Lung (tissue), 12 donors: ENCODE results near the gene FMN1. TPM values are rescaled to one million over a fixed set of nuclear protein-coding genes. Genes with fewer than 3 reads are reported as not detected.

ENCODE experiments used
- ATAC-seq: fragments of 200-7000 bp; cut with Tn5 transposase; one replicate; pipeline ENCODE4 v1.9.1; 2020; ENCODE audit warnings: moderate number of reproducible peaks; ENCODE audit not compliant: insufficient read depth, low FRiP score
- DNase-seq, 3 donors: peaks; one replicate each; pipeline ENCODE4 v3.0.0-alpha.2; 2013 to 2017
- H3K27ac ChIP-seq, 2 donors: one replicate each; pipeline ENCODE4 v1.5.1; 2013; ENCODE audit warnings: mild to moderate bottlenecking in 2 of 2, moderate library complexity in 2 of 2, control low read depth in 1 of 2, inconsistent platforms in 1 of 2, low read depth in 1 of 2, low read length in 1 of 2
- H3K27me3 ChIP-seq, 3 donors: one replicate each; pipeline ENCODE4 v1.5.1; 2013; ENCODE audit warnings: low read length in 2 of 3; ENCODE audit not compliant: control insufficient read depth in 3 of 3, insufficient read depth in 3 of 3
- H3K36me3 ChIP-seq, 4 donors: one replicate each; pipeline ENCODE4 v1.5.1; 2013; ENCODE audit warnings: low read length in 4 of 4, mild to moderate bottlenecking in 1 of 4, moderate library complexity in 1 of 4; ENCODE audit not compliant: control insufficient read depth in 4 of 4, insufficient read depth in 4 of 4
- H3K4me1 ChIP-seq, 5 donors: one replicate each; pipeline ENCODE4 v1.5.1; 2013; ENCODE audit warnings: low read length in 5 of 5, mild to moderate bottlenecking in 2 of 5, moderate library complexity in 1 of 5; ENCODE audit not compliant: control insufficient read depth in 5 of 5, insufficient read depth in 5 of 5
- H3K4me3 ChIP-seq: one replicate; pipeline ENCODE4 v1.5.1; 2013; ENCODE audit warnings: mild to moderate bottlenecking, control low read depth, moderate library complexity
- H3K9ac ChIP-seq, 2 donors: one replicate each; pipeline ENCODE4 v1.5.1; 2013; ENCODE audit warnings: low read length in 2 of 2, control low read depth in 1 of 2; ENCODE audit not compliant: insufficient read depth in 1 of 2
- H3K9me3 ChIP-seq, 4 donors: one replicate each; pipeline ENCODE4 v1.5.1; 2013; ENCODE audit warnings: low read length in 3 of 4, mild to moderate bottlenecking in 1 of 4, moderate library complexity in 1 of 4; ENCODE audit not compliant: control insufficient read depth in 4 of 4, insufficient read depth in 3 of 4
- WGBS, 2 donors: extraction: QIAGEN DNeasy Blood & Tissue Kit; methylation state at CpG; one replicate each; pipeline ENCODE4 v1.1.7; 2013; 5-methylcytosine and 5-hydroxymethylcytosine counted together
- polyA plus RNA-seq, 2 donors: library from polyadenylated mRNA; stranded (reverse); fragments of 200-250 nt; gene quantifications; one replicate each; pipeline ENCODE4 v1.2.1, GENCODE V29; 2013
- total RNA-seq, 2 donors: library from RNA; depleted of rRNA in 1 of 2; stranded (reverse); fragments of >200 nt in 1 of 2; gene quantifications; one replicate each; pipeline ENCODE4 v1.2.1, GENCODE V29; 2014 to 2021
- TF ChIP-seq, protein P1 (sequence below): IDR thresholded peaks from 2 replicates; pipeline ENCODE4 v1.5.1; 2012; ENCODE audit warnings: mild to moderate bottlenecking; ENCODE audit errors: control extremely low read depth, extremely low read depth
- donor health status: control.
- donor health status: control.
- donor health status: Bipolar disorder and iron deficiency.
- donor health status: healthy.
- donor health status: DM: yes; HTN: yes; CAD: no.

Gene FMN1
- total and polyA plus RNA-seq, 4 donors: 4.6 to 45.2 (median 15.7) TPM

- Histone ChIP-seq H3K27me3 (no peaks in the 10 kb centered on the region), H3K4me3 (no peak overlapping the region), H3K27ac (no peak overlapping the region), H3K36me3 (no peaks in the 10 kb centered on the region), H3K4me1 (no peaks in the 10 kb centered on the region), H3K9me3 (no peaks in the 10 kb centered on the region), H3K9ac (no peak overlapping the region)
- WGBS, 2 donors: 89 to 94% methylated on average over 1 of the region's 1 CpG
- TF ChIP-seq, protein P1, sequence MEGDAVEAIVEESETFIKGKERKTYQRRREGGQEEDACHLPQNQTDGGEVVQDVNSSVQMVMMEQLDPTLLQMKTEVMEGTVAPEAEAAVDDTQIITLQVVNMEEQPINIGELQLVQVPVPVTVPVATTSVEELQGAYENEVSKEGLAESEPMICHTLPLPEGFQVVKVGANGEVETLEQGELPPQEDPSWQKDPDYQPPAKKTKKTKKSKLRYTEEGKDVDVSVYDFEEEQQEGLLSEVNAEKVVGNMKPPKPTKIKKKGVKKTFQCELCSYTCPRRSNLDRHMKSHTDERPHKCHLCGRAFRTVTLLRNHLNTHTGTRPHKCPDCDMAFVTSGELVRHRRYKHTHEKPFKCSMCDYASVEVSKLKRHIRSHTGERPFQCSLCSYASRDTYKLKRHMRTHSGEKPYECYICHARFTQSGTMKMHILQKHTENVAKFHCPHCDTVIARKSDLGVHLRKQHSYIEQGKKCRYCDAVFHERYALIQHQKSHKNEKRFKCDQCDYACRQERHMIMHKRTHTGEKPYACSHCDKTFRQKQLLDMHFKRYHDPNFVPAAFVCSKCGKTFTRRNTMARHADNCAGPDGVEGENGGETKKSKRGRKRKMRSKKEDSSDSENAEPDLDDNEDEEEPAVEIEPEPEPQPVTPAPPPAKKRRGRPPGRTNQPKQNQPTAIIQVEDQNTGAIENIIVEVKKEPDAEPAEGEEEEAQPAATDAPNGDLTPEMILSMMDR: no peak
- no peak for DNase-seq
- ATAC-seq: no peak
These were observed 213.0 kb downstream of the FMN1 start for GRCh38 chr15:32981536-32981935.

DNA sequence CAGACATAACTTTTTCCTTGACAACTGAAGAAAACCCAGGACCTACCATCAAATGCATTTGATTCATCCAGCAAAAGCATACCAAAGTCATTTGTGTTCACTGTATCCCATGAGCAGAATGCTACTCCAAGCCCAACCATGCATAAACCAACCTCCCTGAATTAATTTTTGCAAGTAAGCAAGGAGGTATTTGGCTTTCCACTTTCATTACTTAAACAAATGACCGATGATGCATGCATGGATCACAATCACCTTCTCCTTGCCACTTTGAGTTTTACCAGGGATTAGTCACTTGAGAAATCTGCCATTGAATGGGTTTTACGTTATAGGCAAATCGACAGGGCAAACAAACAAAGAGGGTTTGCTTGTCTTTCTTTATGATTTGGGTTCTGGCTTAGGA lies 214.8 kb downstream of the FMN1 start:
- WGBS, 2 donors: 81 to 84% methylated on average over 3 of the region's 3 CpGs
- H3K27me3 ChIP-seq: peaks cover 0 to 2% (median 1%) of the 10 kb centered on the region in 3 donors
- TF ChIP-seq, protein P1: no peak
- ATAC-seq: no peak
- H3K4me3 ChIP-seq: no peak overlapping the region
- no peak for DNase-seq
- no peaks in the 10 kb centered on the region for H3K36me3 ChIP-seq
- no peak overlapping the region for H3K9ac ChIP-seq
- H3K4me1 ChIP-seq: no peaks in the 10 kb centered on the region
- no peak overlapping the region for H3K27ac ChIP-seq
- H3K9me3 ChIP-seq: no peaks in the 10 kb centered on the region

DNA sequence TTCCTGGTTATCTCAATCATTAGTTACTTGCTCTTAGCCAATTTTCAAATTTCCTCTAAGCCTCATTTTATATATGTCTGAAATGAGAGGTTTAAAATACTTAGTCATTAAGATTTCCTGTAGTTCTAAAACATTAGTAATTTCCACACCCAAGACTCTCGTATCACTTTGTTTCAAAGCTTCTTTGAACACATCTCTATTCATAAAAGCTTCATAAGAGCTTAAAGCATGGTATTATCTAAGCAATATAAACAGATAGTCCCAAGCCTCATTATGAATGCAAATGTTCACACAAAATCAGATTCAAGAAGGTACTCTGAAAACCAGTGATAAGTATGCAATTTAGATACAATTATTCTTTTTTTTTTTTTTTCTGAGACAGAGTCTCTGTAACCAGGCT lies 217.0 kb downstream of the FMN1 start:
- Histone ChIP-seq H3K9me3 (no peaks in the 10 kb centered on the region), H3K27me3 (peaks cover 0 to 2% (median 2%) of the 10 kb centered on the region in 3 donors), H3K9ac (no peak overlapping the region), H3K4me3 (no peak overlapping the region), H3K4me1 (no peaks in the 10 kb centered on the region), H3K36me3 (no peaks in the 10 kb centered on the region), H3K27ac (no peak overlapping the region)
- TF ChIP-seq, protein P1: no peak
- WGBS, 2 donors: 62 to 81% methylated on average over 1 of the region's 1 CpG
- no peak for DNase-seq
- ATAC-seq: no peak

- ATAC-seq: no peak
- no peak for DNase-seq
- Histone ChIP-seq H3K9me3 (no peaks in the 10 kb centered on the region), H3K36me3 (no peaks in the 10 kb centered on the region), H3K4me3 (no peak overlapping the region), H3K4me1 (no peaks in the 10 kb centered on the region), H3K27ac (no peak overlapping the region), H3K27me3 (peaks cover 0 to 6% (median 4%) of the 10 kb centered on the region in 3 donors), H3K9ac (no peak overlapping the region)
- WGBS, 2 donors: 85 to 95% methylated on average over 1 of the region's 1 CpG
- TF ChIP-seq, protein P1: no peak
These were observed 219.8 kb downstream of the FMN1 start for GRCh38 chr15:32974691-32975090.
